HepG2 (cell line): Measurements from ENCODE around the gene GRM7. TPM values are rescaled to one million over a fixed set of nuclear protein-coding genes. Genes with fewer than 3 reads are reported as not detected.

ENCODE experiments used
- ATAC-seq: fragments of 200-7000 bp; cut with Tn5 transposase; 3 replicates; pipeline ENCODE4 v1.9.1; 2020; ENCODE audit warnings: mild to moderate bottlenecking, moderate library complexity
- BruUV-seq: library from RNA; stranded (reverse); fragments of 400-500 nt; replicated peaks from 2 replicates; lab custom pipeline; 2021; lab: Mats Ljungman, UMichigan
- CTCF ChIA-PET: fragments of 300-600 bp; formaldehyde crosslinking; extraction: SDS; loops from one replicate; lab custom pipeline; 2021; ENCODE audit warnings: low total read pairs, inconsistent platforms, low intra/inter-chr PET ratio; lab: Yijun Ruan, JAX
- POLR2A ChIA-PET: fragments of 350-600 bp; sonication (Branson Sonifier 250); formaldehyde crosslinking; loops from one replicate; lab custom pipeline; 2020; ENCODE audit warnings: antibody characterized with exemption, inconsistent platforms; lab: Yijun Ruan, JAX
- DNase-seq: peaks from one replicate; pipeline ENCODE4 v3.0.0-alpha.2; 2015; ENCODE audit warnings: low spot score
- FAIRE-seq: peaks from 3 replicates; lab custom pipeline; 2011; peaks lifted over from hg19 to GRCh38; lab: Jason Lieb, UNC
- H2AFZ ChIP-seq: one replicate; pipeline ENCODE4 v1.6.1; 2011; ENCODE audit warnings: low read length, inconsistent platforms
- H3K27ac ChIP-seq: fragments of 300-600 bp; 3 replicates; pipeline ENCODE4 v1.8.0; 2011; ENCODE audit warnings: mixed run types, mild to moderate bottlenecking, mixed read lengths, low read length, inconsistent platforms; ENCODE audit not compliant: insufficient read depth; ENCODE audit errors: extremely low read length
- H3K27me3 ChIP-seq, 2 experiments: fragments of 200-600 bp in 1 of 2; 2 replicates in 1 of 2; 3 replicates in 1 of 2; pipeline versions ENCODE4 v1.6.0 to v1.8.0; 2011; ENCODE audit warnings: low read length in 2 of 2, mild to moderate bottlenecking in 2 of 2, moderate library complexity in 2 of 2, inconsistent platforms in 1 of 2; ENCODE audit not compliant: insufficient read depth in 2 of 2, control insufficient read depth in 1 of 2
- H3K36me3 ChIP-seq, 2 experiments: fragments of 200-600 bp in 1 of 2; replicated peaks in 1 of 2; 2 replicates in 1 of 2; 3 replicates in 1 of 2; pipeline versions ENCODE4 v1.5.1 to v1.8.0; 2011; ENCODE audit warnings: low read length in 2 of 2, inconsistent platforms in 1 of 2; ENCODE audit not compliant: insufficient read depth in 2 of 2, control insufficient read depth in 1 of 2
- H3K4me1 ChIP-seq: 2 replicates; pipeline ENCODE4 v1.5.1; 2012; ENCODE audit warnings: low read length, inconsistent platforms; ENCODE audit not compliant: insufficient read depth
- H3K4me2 ChIP-seq: 2 replicates; pipeline ENCODE4 v1.6.0; 2011; ENCODE audit warnings: low read depth, low read length, inconsistent platforms
- H3K4me3 ChIP-seq, 3 experiments: fragments of 200-600 bp in 1 of 3; sonication (generic), shearing (Covaris generic) in 1 of 3; replicated peaks in 1 of 3; 2 replicates each; pipeline ENCODE4 v1.5.1; 2011 to 2016; ENCODE audit warnings: low read length in 3 of 3, inconsistent platforms in 2 of 3, low read depth in 2 of 3, mild to moderate bottlenecking in 2 of 3, control low read depth in 1 of 3, mixed read lengths in 1 of 3; ENCODE audit not compliant: insufficient read depth in 1 of 3
- H3K79me2 ChIP-seq: one replicate; pipeline ENCODE4 v1.6.1; 2011; ENCODE audit warnings: low read length, inconsistent platforms; ENCODE audit not compliant: insufficient read depth
- H3K9ac ChIP-seq: 2 replicates; pipeline ENCODE4 v1.6.0; 2011; ENCODE audit warnings: mild to moderate bottlenecking, low read depth, low read length, inconsistent platforms; ENCODE audit not compliant: insufficient read depth
- H3K9me3 ChIP-seq: 2 replicates; pipeline ENCODE4 v1.5.1; 2012; ENCODE audit warnings: mild to moderate bottlenecking, low read length
- H4K20me1 ChIP-seq: 2 replicates; pipeline ENCODE4 v1.6.0; 2011; ENCODE audit warnings: inconsistent platforms, mild to moderate bottlenecking, low read length, moderate library complexity; ENCODE audit not compliant: insufficient read depth
- ATF4 ChIP-seq, 2 experiments: fragments of 450-650 bp in 1 of 2; sonication (generic) in 1 of 2; formaldehyde crosslinking; IDR thresholded peaks; 2 replicates each; pipeline versions ENCODE4 v1.5.0 to v1.8.0; 2020 to 2022; ENCODE audit warnings: mild to moderate bottlenecking in 1 of 2, missing genetic modification reagents in 1 of 2
- MAFF ChIP-seq: IDR thresholded peaks from 2 replicates; pipeline ENCODE4 v1.6.1; 2011; ENCODE audit warnings: low read depth, low read length, improper control_type of control experiment
- MAFK ChIP-seq, 2 experiments: IDR thresholded peaks in 1 of 2; conservative IDR thresholded peaks in 1 of 2; 2 replicates each; pipeline ENCODE4 v1.6.1; 2011; ENCODE audit warnings: improper control_type of control experiment in 2 of 2, low read length in 2 of 2
- SMAD3 ChIP-seq: sonication (generic); formaldehyde crosslinking; IDR thresholded peaks from 2 replicates; pipeline ENCODE4 v1.4.0; 2020; ENCODE audit warnings: missing genetic modification reagents
- SNAPC5 ChIP-seq: sonication (generic); formaldehyde crosslinking; IDR thresholded peaks from 2 replicates; pipeline ENCODE4 v1.8.1; 2023; ENCODE audit warnings: mild to moderate bottlenecking, missing genetic modification reagents, borderline replicate concordance
- ZNF644 ChIP-seq: IDR thresholded peaks from 2 replicates; pipeline ENCODE4 v1.6.1; 2016; ENCODE audit warnings: low read depth
- ZSCAN12 ChIP-seq: sonication (generic); formaldehyde crosslinking; IDR thresholded peaks from 2 replicates; pipeline ENCODE4 v1.9.0; 2021; ENCODE audit warnings: mild to moderate bottlenecking, missing genetic modification reagents
- WGBS: methylation state at CpG from one replicate; pipeline ENCODE4 v1.1.6; 2017; ENCODE audit warnings: low lambda C conversion rate; 5-methylcytosine and 5-hydroxymethylcytosine counted together
- in situ Hi-C: cut with HindIII; loops from 2 replicates; pipeline ENCODE4 v1.10.0; 2017; ENCODE audit warnings: low pct_unique_long_range_greater_than_20kb; ENCODE audit not compliant: extremely low pct_ligation_motif_present
- intact Hi-C: fragments of 100-400 bp; cut with micrococcal nuclease; formaldehyde crosslinking; loops from one replicate; pipeline ENCODE4 v1.10.0; 2022; ENCODE audit not compliant: unreplicated experiment
- polyA plus RNA-seq, 8 experiments: library from polyadenylated mRNA; depleted of rRNA in 3 of 8; stranded (reverse) in 7 of 8; unstranded in 1 of 8; fragments of >200 nt; fragmentation: Illumina TruSeq in 4 of 8; extraction: Trizol in 4 of 8; gene quantifications; 2 replicates each; pipeline versions ENCODE4 v1.2.1 to v1.2.3, GENCODE V29; 2011 to 2016; ENCODE audit warnings: low read depth in 4 of 8, missing spikeins in 1 of 8, mixed read lengths in 1 of 8; ENCODE audit not compliant: insufficient read depth in 1 of 8
- total RNA-seq, 5 experiments: library from RNA; depleted of rRNA; stranded (reverse); fragments of >200 nt; fragmentation: Illumina TruSeq; extraction: Trizol; gene quantifications; 2 replicates each; pipeline ENCODE4 v1.2.3, GENCODE V29; 2016; ENCODE audit warnings: low read depth in 1 of 5

The GRM7 gene
- total and polyA plus RNA-seq, 2 of the 13 experiments (the other 11 are each of a cell fraction or from before 2014, with no cell fraction given), result not detected

GRCh38 chr3:6921066-6921465 is 60.2 kb downstream of the GRM7 start (continued):
- no peak for TF ChIP-seq SNAPC5 (CRISPR knock-in tag)
- no peak for TF ChIP-seq ATF4 (CRISPR knock-in tag; IDR thresholded peaks at IDR 0.05)
- TF ChIP-seq, all 625 proteins: peak for 0

- WGBS, result 1% methylated on average over 8 of the region's 8 CpGs
- peaks cover 71% of the 10 kb centered on the region for H3K9me3 ChIP-seq
- FAIRE-seq (no peak), ATAC-seq (no peak), DNase-seq (no peak)
- no TSS peak for BruUV-seq
- H3K4me2 ChIP-seq, result no peak overlapping the region
- no peak overlapping the region for H3K27ac ChIP-seq
- H3K27me3 ChIP-seq, result no peaks in the 10 kb centered on the region
- no peaks in the 10 kb centered on the region for H4K20me1 ChIP-seq
- no peaks in the 10 kb centered on the region for H3K4me1 ChIP-seq
- H3K36me3 ChIP-seq, result no peaks in the 10 kb centered on the region
- no peaks in the 10 kb centered on the region for H3K79me2 ChIP-seq
- ChIA-PET POLR2A (no interaction called here), CTCF (no interaction called here)
- H2AFZ ChIP-seq, result no peak overlapping the region
- peak; percentile 67 for TF ChIP-seq MAFF
- TF ChIP-seq ZSCAN12 (CRISPR knock-in tag), result no peak
- peak; percentile 73 to 85 for TF ChIP-seq MAFK (conservative IDR thresholded peaks at IDR 0.05 in 1 of 2, IDR thresholded peaks at IDR 0.05 in 1 of 2; ENCODE audit: low read length in 2 of 2)
- TF ChIP-seq, all 625 proteins: peak for 2
- in situ Hi-C loops, result no loop called here
- H3K4me3 ChIP-seq, result no peak overlapping the region
- no peak overlapping the region for H3K9ac ChIP-seq
- intact Hi-C loops, result no loop called here
Measured at GRCh38 chr3:6921876-6922275, 61.0 kb downstream of the GRM7 start.

- Histone ChIP-seq H3K9me3 (peaks cover 74% of the 10 kb centered on the region), H3K4me1 (no peaks in the 10 kb centered on the region), H3K9ac (no peak overlapping the region)
- no peak for FAIRE-seq
- TF ChIP-seq ZNF644 (CRISPR knock-in tag) (no peak), SMAD3 (CRISPR knock-in tag) (no peak)
- TF ChIP-seq, all 625 proteins: peak for 0
- ChIA-PET CTCF (no interaction called here), POLR2A (no interaction called here)
- 6% methylated on average over 2 of the region's 2 CpGs for WGBS
- no peak for ATAC-seq
- Histone ChIP-seq H3K4me2 (no peak overlapping the region), H3K36me3 (no peaks in the 10 kb centered on the region), H3K27me3 (no peaks in the 10 kb centered on the region), H3K79me2 (no peaks in the 10 kb centered on the region), H2AFZ (no peak overlapping the region), H3K27ac (no peak overlapping the region), H4K20me1 (no peaks in the 10 kb centered on the region), H3K4me3 (no peak overlapping the region)
- intact Hi-C loops, result no loop called here
- DNase-seq, result no peak
- no TSS peak for BruUV-seq
- in situ Hi-C loops, result no loop called here
Measured at GRCh38 chr3:6928064-6928463, 67.1 kb downstream of the GRM7 start.
